ENCODE results near the gene TRAF3IP1. TPM values are rescaled to one million over a fixed set of nuclear protein-coding genes. Genes with fewer than 3 reads are reported as not detected.

The TRAF3IP1 gene
- total and polyA plus RNA-seq, 2 donors (not counting 1 experiment from before 2014, with no cell fraction given): 1.4 to 15.5 TPM

DNA sequence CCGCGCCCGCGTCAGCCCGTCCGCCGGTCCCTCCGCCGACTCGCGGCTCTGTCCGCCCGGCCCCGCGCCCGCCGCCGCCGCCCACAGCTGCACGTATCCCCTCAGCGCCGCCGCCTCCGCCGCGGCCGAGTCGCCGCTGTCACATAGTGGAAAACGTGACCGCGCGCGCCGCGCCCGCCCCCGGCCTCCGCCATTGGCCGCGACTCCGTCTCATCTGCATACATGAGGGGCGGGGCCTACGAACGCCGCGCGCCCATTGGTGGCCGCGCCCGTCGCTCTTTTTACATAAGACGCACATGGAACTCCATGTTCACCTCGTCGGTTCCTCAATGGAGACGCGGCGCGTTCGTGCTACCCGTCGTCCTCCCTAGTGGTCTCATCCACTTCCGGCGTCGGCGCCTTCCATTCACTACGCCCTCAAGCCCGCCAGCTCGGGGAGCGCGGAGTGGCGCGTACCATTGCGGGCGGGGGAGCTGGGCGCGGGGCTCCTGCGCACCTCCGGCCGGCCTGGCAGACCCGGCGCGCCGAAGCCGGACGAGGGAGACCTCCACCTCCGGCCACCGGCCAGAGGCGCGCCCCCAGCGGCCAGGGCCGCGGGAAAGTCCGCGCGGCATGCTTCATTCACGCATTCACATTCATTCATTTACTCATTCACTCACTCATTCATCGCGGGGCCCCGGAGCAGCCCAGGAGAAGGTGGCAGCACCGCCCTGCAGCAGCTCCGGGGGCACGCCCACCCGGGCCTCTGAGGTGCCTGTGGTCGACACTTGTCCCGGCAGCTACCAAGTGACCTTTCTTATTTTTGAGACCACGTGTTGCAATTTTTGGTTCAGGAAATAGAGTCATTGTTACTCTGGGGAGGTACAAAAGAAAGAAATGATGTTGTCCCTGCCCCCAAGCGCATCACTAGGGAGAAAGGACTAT is 31.4 kb upstream of the TRAF3IP1 start:
- no peak for TF ChIP-seq EZH2 (IDR thresholded peaks at IDR 0.05; ENCODE audit: borderline replicate concordance, insufficient read depth, low read depth, low read length, poor library complexity, severe bottlenecking)
- TF ChIP-seq, protein P1, sequence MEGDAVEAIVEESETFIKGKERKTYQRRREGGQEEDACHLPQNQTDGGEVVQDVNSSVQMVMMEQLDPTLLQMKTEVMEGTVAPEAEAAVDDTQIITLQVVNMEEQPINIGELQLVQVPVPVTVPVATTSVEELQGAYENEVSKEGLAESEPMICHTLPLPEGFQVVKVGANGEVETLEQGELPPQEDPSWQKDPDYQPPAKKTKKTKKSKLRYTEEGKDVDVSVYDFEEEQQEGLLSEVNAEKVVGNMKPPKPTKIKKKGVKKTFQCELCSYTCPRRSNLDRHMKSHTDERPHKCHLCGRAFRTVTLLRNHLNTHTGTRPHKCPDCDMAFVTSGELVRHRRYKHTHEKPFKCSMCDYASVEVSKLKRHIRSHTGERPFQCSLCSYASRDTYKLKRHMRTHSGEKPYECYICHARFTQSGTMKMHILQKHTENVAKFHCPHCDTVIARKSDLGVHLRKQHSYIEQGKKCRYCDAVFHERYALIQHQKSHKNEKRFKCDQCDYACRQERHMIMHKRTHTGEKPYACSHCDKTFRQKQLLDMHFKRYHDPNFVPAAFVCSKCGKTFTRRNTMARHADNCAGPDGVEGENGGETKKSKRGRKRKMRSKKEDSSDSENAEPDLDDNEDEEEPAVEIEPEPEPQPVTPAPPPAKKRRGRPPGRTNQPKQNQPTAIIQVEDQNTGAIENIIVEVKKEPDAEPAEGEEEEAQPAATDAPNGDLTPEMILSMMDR (IDR thresholded peaks at IDR 0.05): peak; percentile 25
- Mint-ChIP-seq H3K27me3 (no peaks in the 10 kb centered on the region), H3K9me3 (ENCODE audit: insufficient read depth) (no peaks in the 10 kb centered on the region), H3K27ac (peak overlapping the region; percentile 98), H3K4me3 (peak overlapping the region; percentile 97), H3K4me1 (peaks cover 38% of the 10 kb centered on the region)
- H3K27ac ChIP-seq (ENCODE audit: low read length in 2 of 2): peak overlapping the region; percentile 76 to 93
- peak overlapping the region; percentile 84 for H3K9ac ChIP-seq (ENCODE audit: low read length)
- H3K4me3 ChIP-seq (ENCODE audit: control extremely low read depth in 1 of 5, extremely low read depth in 1 of 5, insufficient read depth in 1 of 5, low read depth in 2 of 5, low read length in 4 of 5): peak overlapping the region; percentile 51 to 89 (median 87)
- POLR2A ChIA-PET: interaction anchor here (0.6 kb wide), 1 partner anchor 30 kb away, joined by 5 read pairs; no protein-coding TSS in a partner anchor
- H4K20me1 ChIP-seq (ENCODE audit: control insufficient read depth, insufficient read depth, low read length, poor library complexity, severe bottlenecking): peaks cover 15% of the 10 kb centered on the region
- H2AFZ ChIP-seq (ENCODE audit: insufficient read depth, low read depth, low read length, poor library complexity, severe bottlenecking): peak overlapping the region; percentile 92
- intact Hi-C loops (cut with micrococcal nuclease): loop anchor here (1.0 to 10.0 kb wide), 6 partner anchors 31 to 614 kb away; partner anchors contain the start of genes HES6, ILKAP and TRAF3IP1
- peaks cover 17 to 28% of the 10 kb centered on the region in 2 donors for H3K4me1 ChIP-seq (ENCODE audit: control insufficient read depth in 2 of 2, insufficient read depth in 2 of 2, low read length in 2 of 2)
- peak; percentile 88 for ATAC-seq (ENCODE audit: low read depth)
- WGBS (ENCODE audit: insufficient coverage): under 1% methylated on average over 107 of the region's 108 CpGs
- no peaks in the 10 kb centered on the region for H3K9me3 ChIP-seq (ENCODE audit: control extremely low read depth in 1 of 3, control insufficient read depth in 2 of 3, insufficient read depth in 1 of 3, low read length in 2 of 3)
- peaks cover 43% of the 10 kb centered on the region for H3K79me2 ChIP-seq (ENCODE audit: control insufficient read depth, insufficient read depth, low read length)
- H3K27me3 ChIP-seq (replicated peaks in 1 of 4; ENCODE audit: control extremely low read depth in 1 of 4, control insufficient read depth in 3 of 4, insufficient read depth in 4 of 4, low read length in 3 of 4): peaks cover 0 to 2% (median 0%) of the 10 kb centered on the region in 4 experiments
- CTCF ChIA-PET: interaction anchor here (0.8 to 1.1 kb wide), 2 partner anchors 25 to 26 kb away, joined by 4 to 8 read pairs; no protein-coding TSS in a partner anchor
- H3K4me2 ChIP-seq (replicated peaks; ENCODE audit: low read depth, low read length, poor library complexity, severe bottlenecking): peak overlapping the region; percentile 90
- H3K36me3 ChIP-seq (replicated peaks in 1 of 2; ENCODE audit: control extremely low read depth in 1 of 2, control insufficient read depth in 1 of 2, extremely low read depth in 1 of 2, insufficient read depth in 2 of 2, low read length in 1 of 2): no peaks in the 10 kb centered on the region
- DNase-seq: peak; percentile 99

Measured in B cell (primary cell).